DMS153 treated with DMSO at 0.1 percent for 48 hours (cell line): ENCODE measurements around the gene PSIP1.
A peak's percentile ranks its signal among the peaks of the same experiment; 100 is the strongest.
"Not testable (repeated sequence)": the region's sequence is repeated elsewhere in the genome, so short reads cannot be mapped to it uniquely, and the experiment has no call there.

Experiments used
- DNase-seq: peaks from one replicate; lab custom pipeline; 2025; ENCODE audit not compliant: unreplicated experiment; lab: John Stamatoyannopoulos, UW

Gene PSIP1

DNA sequence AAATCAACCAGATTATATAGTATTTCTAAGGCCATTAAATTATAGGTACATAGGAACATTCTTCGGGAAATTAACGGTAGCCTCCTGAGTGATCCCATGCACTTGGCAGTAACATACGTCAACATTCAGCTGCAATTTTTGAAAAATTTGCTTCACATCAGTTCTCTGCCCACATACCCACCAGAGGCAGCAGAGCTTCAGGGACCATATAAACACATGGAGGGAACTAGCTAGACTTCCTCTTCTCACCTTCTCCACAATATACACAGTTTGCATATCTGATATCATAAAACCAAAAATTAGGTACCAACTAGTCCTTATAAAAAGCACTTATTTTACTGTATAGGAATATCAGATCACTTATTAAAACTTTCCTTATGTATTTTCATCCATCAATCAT is 4.8 kb downstream of the PSIP1 start:
- no peak for DNase-seq

DNA sequence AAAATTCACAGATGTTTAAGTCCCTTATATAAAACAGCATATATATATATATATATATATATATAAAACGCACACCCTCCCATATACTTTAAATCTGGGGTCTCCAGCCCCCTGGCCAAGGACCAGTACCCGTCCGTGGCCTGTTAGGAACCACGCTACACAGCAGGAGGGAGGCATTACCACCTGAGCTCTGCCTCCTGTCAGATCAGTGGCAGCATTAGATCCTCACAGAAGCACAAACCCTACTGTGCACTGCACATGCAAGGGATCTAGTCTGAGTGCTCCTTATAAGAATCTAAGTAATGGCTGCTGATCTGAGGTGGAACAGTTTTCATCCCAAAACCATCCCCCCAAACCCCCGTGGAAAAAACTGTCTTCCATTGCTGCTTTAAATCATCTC is 9.0 kb downstream of the PSIP1 start:
- no peak for DNase-seq

DNA sequence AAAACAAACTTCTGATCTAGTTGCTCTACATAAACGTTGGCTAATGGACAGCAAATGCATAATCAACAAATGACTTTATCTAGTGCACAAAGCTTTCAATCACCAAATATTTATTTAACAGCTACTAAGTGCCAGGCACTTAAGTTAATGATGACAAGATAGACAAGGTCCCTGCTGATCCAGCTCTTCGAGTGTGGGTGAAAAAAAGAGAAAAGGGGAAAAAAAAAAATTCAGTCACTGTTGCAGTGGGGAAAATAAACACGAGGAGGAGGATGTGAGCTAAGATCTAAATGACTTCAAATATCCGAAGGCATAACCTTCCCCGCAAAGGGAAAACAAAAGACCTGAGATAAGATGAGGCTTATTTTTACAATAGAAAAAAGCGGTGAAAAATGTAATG is 9.6 kb downstream of the PSIP1 start:
- DNase-seq = no peak

DNA sequence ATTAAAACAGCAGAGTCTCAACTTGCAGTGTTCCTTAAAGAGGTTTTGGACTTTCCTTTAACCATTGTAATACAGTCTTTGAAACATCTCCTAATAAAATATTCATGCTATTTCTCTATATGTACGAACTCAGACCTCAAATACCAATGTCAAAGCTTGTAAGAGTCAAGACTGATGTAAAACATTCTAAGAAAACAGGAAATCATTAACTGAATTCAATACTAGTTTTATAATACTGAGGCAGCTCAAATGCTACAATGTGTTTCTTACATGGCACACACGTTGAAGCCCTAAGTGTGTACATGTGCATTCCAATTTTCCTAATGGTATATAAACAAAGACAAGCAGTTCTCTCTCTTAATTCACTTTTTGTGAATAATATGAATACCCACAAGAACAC is 11.6 kb downstream of the PSIP1 start:
- no peak for DNase-seq

DNA sequence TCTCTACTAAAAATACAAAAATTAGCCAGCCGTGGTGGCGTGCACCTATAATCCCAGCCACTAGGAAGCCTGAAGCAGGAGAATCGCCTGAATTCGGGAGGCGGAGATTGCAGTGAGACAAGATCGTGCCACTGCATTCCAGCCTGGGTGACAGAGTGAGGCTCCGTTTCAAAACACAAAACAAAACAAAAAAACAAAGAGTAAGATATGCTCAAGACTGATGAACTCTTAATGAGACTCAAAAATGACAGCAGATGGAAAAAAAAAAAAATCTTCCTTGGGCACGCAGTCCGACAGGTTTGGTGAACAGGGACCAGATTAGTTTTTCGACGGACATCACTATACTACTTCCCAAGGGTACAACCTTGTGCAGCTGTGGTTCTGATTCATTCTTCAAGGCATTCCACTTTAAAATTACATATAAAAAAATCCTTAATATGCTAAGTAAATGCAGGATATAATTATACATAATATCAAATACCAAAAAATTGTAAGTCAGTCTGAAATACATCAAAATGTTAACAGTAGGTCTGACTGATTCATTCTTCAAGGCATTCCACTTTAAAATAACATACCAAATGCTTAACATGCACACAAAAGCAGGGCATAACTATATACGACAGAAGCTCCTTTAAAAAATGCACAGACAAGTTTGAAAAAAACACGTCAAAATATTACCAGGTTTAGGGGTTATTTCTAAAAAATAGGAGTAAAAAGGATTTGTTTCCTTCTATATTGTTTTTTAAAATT is 12.3 kb downstream of the PSIP1 start:
- no peak for DNase-seq

DNA sequence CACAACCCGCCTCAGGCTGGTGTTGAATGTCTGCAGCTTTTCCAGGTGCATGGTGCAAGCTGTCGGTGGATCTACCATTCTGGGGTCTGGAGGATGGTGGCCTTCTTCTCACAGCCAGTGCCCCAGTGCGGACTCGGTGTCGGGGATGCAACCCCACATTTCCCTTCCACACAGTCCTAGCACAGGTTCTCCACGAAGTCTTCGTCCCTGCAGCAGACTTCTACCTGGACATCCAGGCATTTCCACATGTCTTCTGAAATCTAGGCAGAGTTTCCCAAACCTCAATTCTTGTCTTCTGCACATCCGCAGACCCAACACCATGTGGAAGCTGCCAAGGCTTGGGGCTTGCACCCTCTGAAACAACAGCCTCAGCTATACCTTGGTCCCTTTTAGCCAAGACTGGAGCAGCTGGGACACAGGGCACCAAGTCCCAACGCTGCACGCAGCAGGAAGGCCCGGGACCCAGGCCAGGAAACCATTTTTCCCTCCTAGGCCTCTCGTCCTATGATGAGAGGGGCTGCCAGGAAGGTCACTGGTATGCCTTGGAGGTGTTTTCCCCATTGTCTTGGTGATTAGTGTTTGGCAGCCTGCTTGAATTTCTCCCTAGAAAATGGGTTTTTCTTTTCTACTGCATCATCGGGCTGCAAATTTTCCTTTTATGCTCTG is 18.2 kb downstream of the PSIP1 start:
- no peak for DNase-seq

DNA sequence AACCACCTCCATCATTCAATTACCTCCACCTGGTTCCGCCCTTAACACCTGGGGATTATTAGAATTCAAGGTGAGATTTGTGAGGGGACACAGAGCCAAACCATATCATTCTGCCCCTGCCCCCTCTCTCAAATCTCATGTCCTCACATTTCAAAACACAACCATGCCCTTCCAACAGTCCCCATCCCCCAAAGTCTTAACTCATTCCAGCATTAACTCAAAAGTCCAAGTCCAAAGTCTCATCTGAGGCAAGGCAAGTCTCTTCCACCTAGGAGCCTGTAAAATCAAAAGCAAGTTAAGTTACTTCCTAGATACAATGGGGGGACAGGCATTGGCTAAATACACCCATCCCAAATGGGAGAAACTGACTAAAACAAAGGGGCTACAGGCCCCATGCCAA is 18.8 kb downstream of the PSIP1 start:
- DNase-seq = no peak

DNA sequence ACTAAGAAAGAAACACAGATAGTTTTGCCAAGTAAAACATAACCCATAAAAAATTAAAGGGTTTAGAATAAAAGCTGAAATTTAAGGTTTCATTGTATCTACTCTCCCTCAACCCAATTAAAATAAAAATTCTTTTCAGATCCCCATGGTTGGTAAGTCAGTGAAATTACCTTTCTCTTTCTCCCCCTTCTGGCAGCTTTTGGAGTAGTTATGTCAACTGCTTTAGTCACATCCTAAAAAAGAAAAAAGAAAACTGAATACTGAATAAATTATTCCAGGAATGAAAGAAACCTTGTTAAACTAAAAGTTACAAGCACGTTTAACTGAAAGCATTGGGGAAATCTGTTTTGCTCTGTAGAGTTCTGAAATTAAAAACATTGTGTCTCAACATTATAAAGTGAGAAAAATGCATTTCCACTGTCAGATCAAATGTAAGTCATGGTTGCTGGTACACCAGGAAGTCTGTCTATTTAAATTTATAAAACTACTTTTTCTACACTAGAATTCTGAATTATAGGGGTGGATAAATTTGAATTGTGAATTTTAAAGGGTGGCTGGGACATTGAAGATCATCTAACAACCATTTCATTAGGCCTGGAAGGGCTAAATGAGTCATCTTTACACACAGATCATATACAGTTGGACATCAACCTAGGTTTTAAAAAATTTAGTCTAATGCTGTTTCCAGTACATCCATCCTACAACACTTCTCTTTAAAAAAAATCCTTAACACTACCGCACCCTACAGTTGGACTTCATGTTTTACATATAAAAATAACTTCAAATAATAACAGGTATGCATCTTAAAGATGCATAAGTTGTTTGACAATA is 24.7 kb downstream of the PSIP1 start:
- DNase-seq = no peak

DNA sequence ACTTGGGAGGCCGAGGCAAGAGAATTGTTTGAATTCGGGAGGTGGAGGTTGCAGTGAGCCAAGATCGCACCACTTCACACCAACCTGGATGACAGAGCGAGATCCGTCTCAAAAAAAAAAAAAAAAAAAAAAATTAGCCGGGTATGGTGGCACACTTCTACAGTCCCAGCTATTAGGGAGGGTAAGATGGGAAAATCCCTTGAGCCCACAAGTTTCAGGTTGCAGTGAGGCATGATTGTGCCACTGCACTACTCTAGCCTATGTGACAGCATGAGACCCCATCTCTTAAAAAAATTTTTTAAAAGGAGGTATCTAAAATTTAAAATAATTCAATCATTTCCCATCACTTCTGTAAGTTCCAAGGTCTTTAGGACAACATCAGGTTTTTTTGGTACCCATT is 26.0 kb downstream of the PSIP1 start:
- DNase-seq = no peak

DNA sequence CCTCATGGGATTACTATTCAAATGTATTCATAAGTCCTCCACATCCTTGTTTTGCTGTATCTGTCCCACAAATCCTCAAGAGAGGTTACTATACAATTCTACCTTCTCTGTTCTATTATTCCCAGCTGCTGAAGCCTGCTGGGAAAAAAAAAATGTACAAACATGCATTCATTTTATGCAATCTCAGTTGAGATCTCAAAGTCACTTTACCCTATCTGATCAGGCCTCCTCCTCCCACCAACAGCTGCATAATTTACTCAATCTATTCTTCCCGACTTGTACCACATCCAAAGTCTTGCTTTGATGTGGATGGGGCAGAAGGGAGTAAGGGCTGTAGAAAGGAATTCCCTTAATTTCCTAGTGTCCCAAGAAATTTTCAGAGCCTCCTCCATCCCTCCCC is 28.6 kb downstream of the PSIP1 start:
- DNase-seq = no peak

DNA sequence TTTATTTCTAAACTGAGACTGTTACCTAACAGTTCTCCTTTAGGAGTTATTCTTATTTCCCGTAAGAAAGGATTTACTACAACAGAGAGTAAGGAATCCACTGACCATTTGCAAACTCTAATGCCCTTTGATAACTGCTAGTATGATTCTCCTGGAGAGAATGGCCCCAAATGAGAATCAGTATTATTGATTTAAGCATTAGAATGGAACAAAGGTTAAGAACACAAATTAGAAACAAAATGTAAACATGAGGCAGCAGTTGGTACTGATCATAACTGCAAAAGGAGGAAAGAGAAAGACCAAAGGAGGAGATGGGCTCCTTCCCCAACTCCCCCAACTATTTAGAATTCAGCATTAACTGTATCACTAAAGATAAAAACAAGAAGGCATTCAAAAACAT is 30.7 kb downstream of the PSIP1 start:
- no peak for DNase-seq

DNA sequence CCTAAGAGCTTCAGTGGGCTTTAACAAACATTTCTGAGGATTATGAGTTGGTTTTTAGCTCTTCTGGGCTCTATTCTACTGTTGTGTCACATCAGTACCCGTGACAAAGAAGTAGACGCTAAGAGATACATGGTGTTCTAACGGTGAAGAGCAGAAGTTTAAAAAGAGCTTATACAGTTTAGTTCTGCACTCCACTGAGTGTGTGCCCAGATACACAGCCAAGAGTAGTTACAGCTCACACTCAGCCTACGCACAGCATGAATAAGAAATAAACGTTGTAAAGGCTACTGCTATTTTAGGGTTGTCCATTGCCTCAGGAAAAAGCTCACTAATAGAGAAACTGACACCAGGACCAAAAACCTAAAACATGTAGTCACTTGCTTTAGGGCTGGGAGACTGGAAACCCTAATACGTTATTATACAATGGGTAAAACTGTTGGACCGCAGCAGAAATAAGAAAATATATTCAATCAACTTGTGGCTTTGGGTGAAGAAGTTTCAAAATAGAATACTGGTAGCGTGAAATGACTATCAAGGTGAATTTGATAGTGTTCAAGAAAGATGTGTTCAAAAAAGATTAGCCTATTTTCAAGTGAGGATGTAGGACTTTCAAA is 34.7 kb downstream of the PSIP1 start:
- DNase-seq = no peak

DNA sequence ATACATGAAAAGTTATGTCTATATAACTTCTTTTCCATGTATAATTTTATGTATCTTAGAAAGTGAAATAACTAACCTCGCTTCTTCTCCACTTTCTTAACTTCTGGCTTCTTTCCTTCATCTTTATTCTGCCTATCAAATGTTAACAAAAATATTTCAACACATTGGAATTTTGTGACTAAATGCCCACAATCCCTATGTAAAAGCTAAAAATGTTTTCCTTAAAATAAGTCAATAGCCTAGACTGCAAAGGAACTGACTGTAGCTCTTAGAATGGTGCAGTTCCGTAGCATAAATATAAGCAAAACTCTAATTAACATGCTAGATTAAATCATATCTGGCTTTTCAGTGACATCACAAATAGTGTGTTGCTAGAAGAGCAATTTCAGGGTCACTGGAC is 40.9 kb downstream of the PSIP1 start:
- DNase-seq = no peak

DNA sequence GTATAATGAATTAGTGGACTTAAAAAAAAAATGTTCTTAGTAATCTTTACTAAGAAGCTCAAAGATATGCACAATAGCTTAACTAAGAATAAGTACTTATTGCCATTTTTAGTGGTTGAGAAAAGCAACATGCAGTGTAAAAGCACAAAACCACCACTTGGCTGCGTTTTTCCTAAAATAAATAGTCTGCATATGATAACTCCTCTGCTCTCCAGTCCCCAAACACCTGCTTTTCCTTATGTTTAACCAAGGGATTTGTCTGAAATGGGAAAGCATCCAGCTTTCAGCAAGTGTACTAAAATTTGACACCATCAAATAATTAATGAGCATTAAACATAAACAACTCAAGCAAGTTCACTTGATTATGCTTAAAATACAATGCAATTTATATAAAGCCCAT is 41.4 kb downstream of the PSIP1 start:
- peak; percentile 32 for DNase-seq

DNA sequence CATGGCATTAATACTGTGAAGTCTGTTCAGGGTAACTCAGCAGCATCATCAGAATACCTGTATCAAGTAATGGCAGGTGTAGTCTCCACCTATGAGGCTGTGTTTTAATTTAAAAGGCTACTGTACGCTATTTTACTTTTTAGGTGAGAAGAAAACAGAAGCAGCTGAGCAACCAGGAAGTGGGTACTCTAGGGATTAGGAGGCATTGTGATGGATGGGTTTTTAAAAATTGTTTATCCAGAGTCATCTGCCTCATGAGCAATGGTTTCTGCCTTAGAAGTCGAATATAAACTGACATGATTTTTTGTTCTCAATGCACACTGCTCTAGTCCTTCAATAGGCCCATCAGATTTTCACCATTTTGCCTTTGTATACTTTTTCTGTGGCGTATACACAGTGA is 42.6 kb downstream of the PSIP1 start:
- DNase-seq = peak; percentile 71

DNA sequence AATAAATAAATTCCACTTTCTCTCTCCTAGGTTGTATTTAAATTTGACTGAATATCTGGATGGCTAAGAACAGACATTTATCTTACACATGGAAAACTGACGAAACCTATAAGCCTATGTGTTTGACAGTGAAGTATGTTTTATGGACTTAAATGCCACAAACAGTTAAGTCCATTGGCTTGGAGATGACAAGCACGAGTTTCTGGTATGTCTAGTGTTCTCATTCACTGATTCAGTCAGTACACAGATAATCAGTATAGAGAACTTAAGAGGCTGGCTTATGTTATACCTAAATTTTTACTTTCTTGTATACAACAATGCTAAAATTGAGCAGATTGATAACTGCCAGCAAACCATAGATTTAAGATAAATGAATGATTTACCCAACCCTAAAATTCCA is 49.2 kb downstream of the PSIP1 start:
- no peak for DNase-seq

DNA sequence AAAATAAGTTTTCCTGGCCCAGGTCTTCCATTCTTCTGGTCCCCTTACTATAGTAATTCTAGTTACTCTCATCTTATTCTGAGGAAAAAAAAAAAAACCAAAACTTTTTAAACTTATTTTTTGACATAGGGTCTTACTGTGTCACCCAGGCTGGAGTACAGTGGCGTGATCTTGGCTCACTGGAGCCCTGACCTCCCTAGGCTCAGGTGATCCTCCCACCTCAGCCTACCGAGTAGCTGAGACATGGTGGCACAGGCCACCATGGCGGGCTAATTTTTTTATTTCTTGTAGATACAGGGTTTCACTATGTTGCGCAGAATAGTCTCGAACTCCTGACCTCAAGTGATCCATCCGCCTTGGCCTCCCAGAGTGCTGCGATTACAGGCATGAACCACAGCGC is 49.7 kb downstream of the PSIP1 start:
- DNase-seq = no peak

DNA sequence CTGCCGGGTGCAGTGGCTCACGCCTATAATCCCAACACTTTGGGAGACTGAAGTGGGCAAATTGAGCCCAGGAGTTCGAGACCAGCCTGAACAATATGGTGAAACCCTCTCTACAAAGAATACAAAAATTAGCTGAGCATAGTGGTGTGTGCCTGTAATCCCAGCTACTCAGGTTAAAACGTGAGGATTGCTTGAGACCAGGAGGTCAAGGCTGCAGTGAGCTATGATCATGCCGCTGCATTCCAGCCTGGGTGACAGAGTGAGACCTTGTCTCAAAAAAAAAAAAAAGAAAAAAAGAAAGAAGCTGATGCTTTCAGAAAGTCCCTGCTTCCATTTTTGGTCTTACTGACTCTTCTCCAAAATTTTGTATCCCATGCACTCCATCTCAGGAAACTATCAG is 56.8 kb downstream of the PSIP1 start:
- no peak for DNase-seq

DNA sequence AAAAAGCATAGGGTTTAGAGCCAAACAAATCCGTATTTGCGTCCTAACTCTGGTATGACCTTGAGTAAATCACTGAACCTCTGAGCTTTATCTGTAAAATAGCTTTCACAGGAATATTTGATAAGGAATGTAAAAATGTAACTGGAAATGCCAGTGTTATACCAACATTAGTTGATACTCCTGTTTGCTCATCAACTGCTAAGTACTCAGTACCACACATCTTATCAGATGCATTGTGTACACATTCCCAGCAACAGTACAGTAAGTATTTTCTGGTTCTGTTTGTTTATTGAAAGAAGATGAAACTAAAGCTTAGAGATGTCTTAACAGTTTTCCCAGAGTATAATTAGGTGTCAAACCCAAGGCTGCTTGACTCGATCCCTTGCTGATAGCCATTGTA is 66.6 kb downstream of the PSIP1 start:
- no peak for DNase-seq

DNA sequence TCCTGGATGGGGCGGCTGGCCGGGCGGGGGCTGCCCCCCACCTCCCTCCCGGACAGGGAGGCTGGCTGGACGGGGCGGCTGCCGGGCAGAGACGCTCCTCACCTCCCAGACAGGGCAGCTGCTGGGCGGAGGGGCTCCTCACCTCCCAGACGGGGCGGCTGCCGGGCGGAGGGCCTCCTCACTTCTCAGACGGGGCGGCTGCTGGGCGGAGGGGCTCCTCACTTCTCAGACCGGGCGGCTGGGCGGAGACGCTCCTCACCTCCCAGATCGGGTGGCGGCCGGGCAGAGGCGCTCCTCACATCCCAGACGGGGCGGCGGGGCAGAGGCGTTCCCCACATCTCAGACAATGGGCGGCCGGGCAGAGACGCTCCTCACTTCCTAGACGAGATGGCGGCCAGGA is 68.5 kb downstream of the PSIP1 start:
- DNase-seq = not testable (repeated sequence)

DNA sequence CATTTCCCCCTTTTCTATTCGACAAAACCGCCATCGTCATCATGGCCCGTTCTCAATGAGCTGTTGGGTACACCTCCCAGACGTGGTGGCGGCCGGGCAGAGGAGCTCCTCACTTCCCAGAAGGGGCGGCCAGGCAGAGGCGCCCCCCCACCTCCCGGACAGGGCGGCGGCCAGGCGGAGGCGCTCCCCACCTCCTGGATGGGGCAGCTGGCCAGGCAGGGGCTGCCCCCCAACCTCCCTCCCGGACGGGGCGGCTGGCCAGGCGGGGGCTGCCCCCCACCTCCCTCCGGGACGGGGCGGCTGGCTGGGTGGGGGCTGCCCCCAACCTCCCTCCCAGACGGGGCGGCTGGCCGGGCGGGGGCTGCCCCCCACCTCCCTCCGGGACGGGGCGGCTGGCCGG is 68.9 kb downstream of the PSIP1 start:
- not testable (repeated sequence) for DNase-seq

DNA sequence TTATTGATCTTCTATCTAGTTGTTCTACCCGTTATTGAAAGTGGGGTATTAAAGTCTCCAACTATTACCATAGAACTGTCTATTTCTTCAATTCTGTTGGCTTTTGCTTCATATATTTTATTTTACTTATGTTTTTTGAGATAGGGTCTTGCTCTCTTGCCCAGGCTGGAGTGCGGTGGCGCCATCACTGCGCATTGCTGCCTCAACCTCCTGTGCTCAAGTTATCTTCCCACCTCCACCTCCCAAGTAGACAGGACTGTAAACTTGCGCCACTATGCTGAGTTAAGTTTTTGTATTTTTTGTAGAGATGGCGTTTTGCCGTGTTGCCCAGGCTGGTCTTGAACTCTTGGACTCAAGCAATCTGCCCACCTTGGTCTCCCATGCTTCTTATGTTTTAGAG is 71.9 kb downstream of the PSIP1 start:
- DNase-seq = no peak
